VCaP (cell line): ENCODE data around the gene MIEN1.

ENCODE experiments used
- H3K27ac ChIP-seq: fragments of 450-650 bp; 2 replicates; pipeline ENCODE4 v1.5.1; 2017
- CTCF ChIP-seq: fragments of 450-650 bp; conservative IDR thresholded peaks from 2 replicates; pipeline ENCODE4 v1.5.1; 2017; ENCODE audit warnings: mild to moderate bottlenecking, moderate library complexity

Gene MIEN1

DNA sequence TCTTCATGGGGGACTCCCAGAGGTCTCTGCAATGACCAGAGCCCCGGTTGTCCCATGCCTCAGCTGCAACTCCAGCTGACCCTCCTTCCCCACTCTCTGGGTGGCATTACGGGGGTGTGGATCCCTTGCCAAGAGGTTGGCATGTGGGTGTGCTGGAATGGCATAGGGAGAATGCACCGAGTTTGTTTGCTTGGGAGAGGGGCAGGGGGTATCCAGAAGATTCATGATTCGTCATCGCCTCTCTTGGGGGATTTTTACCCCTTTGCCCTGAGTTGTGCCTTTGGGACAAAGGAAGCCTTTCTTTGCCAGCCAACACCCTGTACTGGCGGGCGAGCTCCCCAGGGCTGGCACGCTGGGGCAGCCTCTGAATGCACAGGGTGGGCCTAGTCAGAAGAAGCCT is 23.9 kb downstream of the MIEN1 start:
- peak overlapping the region; percentile 94 for H3K27ac ChIP-seq
- TF ChIP-seq CTCF = no peak

DNA sequence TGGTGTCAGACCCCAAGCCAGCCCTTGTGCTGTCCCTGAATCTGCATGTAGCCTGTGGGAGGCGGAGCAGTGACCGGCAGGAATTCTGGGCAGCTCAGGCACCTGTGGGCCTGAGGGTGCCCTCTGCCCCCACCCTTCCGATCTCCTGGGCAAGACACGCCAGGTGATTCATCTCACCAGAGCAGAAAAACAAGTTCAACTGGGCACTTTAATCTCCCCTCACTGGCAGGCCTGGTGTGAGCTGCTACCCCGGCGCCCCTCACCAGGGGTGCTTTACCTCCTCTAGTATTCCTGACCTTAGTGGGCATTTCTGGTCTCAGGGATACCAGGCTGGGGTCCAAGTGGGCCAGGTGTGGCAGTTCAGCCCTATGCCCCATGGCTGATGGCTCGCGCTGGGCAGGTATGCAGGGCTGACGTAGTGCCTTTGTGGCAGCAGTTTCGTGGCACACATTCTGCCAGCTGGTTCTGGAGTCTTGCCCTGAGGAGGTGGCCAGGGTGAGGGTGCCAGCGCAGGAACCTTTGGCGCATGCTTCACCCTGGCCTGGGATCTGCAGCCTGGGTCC is 24.5 kb downstream of the MIEN1 start:
- peak overlapping the region; percentile 94 for H3K27ac ChIP-seq
- TF ChIP-seq CTCF = 0 out of 2 replicates have a peak, but pooled peaks have one; percentile 10

DNA sequence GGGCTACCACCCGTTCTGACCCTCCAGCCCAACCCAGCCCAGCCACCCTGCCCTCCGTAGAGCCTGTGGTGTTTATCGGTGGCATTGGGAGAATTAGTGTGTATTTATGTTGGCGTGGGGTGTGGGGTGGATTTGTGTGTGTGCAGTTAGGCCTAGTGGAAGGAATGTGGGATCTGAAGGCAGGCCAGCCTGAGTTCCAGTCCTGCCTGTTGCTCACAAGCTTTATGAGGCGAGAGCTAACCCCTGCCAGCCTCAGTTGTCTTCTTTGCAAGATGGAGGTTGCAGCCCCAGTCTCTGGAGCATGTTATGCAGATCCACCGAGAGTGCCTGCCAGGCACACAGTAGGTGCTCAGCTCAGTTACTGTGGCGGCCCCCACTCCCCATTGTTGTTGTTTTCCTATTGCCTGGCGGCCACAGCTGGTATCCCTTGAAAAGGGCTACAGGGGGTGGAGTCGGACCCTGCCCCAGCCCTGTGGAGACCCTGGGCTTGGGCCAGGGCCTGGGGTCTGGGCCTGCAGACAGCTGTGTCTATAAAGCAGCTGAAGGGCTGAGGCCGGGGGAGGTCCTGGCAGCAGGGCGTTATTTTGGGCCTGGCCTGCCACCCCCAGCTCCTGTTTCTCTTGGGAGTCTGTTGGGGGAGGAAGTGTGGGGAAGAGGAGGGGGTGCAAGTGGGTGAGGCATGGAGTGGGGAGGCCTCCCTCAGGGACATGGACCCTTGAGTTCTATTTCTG is 25.3 kb downstream of the MIEN1 start:
- peak overlapping the region; percentile 94 for H3K27ac ChIP-seq
- no peak for TF ChIP-seq CTCF

- TF ChIP-seq CTCF = no peak
These were observed 26.4 kb downstream of the MIEN1 start for GRCh38 chr17:39703913-39704312.

GRCh38 chr17:39702901-39703893 is 27.1 kb downstream of the MIEN1 start:
- TF ChIP-seq CTCF = no peak
- H3K27ac ChIP-seq = peak overlapping the region; percentile 94; the same call in 1 of the 2 replicates

More at GRCh38 chr17:39703913-39704312, 26.4 kb downstream of the MIEN1 start:
- peak overlapping the region; percentile 94; the same call in 1 of the 2 replicates for H3K27ac ChIP-seq

- H3K27ac ChIP-seq = no peak overlapping the region
- no peak for TF ChIP-seq CTCF
These were observed 28.4 kb downstream of the MIEN1 start for GRCh38 chr17:39701784-39702422.
